GM12878 (cell line): Measurements from ENCODE around the gene UXS1.

Source experiments
- FOXM1 ChIP-seq: IDR thresholded peaks from 2 replicates; pipeline ENCODE4 v1.6.1; 2012; ENCODE audit warnings: low read depth, mild to moderate bottlenecking, inconsistent platforms, low read length, moderate library complexity
- MYC ChIP-seq: IDR thresholded peaks from 2 replicates; pipeline ENCODE4 v1.6.1; 2011; ENCODE audit warnings: mild to moderate bottlenecking, low read length, moderate library complexity, inconsistent platforms; ENCODE audit not compliant: insufficient read depth, insufficient replicate concordance, insufficient read length, severe bottlenecking
- SPI1 ChIP-seq: IDR thresholded peaks from 2 replicates; pipeline ENCODE4 v1.6.1; 2011; ENCODE audit warnings: low read depth, mild to moderate bottlenecking, low read length, moderate library complexity, borderline replicate concordance; ENCODE audit not compliant: insufficient read depth
- SUZ12 ChIP-seq: fragments of 200-600 bp; sonication (generic); IDR thresholded peaks from one replicate; pipeline ENCODE4 v1.6.1; 2018; ENCODE audit warnings: antibody characterized with exemption, mild to moderate bottlenecking; ENCODE audit not compliant: unreplicated experiment
- TF ChIP-seq, protein P1 (sequence below), 3 experiments: IDR thresholded peaks in 2 of 3; conservative IDR thresholded peaks in 1 of 3; 2 replicates each; pipeline ENCODE4 v1.5.1; 2011; ENCODE audit warnings: low read depth in 3 of 3, low read length in 3 of 3, mild to moderate bottlenecking in 3 of 3, control low read depth in 2 of 3, moderate library complexity in 2 of 3, inconsistent platforms in 1 of 3, mixed read lengths in 1 of 3; ENCODE audit not compliant: control insufficient read depth in 2 of 3, insufficient read depth in 1 of 3; ENCODE audit errors: extremely low read depth in 1 of 3

DNA sequence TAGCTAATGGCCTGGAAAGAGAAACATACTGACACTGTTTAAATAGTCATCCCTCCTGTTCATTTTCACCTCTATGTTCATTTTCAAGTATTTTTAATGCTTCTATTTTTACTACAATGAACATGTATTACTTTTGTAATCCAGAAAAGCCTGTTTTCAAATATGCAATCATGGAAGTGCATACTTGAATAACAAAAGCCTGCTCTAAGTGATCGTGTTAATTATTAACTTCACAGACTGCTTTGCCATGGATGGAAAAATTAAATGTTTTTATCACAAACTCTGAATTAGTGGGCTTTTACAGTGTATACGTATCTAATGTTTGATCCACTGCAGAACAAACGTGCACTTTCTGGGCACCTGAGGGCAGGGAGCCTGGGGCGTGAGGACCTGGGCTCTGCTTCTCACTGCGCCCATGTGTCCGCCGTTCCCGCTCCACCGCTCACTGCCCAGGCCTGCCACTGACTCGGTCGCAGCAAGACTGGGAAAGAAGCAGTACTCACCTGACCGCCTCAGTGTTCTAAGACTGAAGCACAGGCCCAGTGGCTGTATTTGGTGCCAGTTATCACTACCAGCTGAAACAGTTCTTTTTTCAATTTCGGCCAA, 80.6 kb downstream of the UXS1 start:
- TF ChIP-seq, protein P1, sequence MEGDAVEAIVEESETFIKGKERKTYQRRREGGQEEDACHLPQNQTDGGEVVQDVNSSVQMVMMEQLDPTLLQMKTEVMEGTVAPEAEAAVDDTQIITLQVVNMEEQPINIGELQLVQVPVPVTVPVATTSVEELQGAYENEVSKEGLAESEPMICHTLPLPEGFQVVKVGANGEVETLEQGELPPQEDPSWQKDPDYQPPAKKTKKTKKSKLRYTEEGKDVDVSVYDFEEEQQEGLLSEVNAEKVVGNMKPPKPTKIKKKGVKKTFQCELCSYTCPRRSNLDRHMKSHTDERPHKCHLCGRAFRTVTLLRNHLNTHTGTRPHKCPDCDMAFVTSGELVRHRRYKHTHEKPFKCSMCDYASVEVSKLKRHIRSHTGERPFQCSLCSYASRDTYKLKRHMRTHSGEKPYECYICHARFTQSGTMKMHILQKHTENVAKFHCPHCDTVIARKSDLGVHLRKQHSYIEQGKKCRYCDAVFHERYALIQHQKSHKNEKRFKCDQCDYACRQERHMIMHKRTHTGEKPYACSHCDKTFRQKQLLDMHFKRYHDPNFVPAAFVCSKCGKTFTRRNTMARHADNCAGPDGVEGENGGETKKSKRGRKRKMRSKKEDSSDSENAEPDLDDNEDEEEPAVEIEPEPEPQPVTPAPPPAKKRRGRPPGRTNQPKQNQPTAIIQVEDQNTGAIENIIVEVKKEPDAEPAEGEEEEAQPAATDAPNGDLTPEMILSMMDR (IDR thresholded peaks at IDR 0.05 in 2 of 3, conservative IDR thresholded peaks at IDR 0.05 in 1 of 3; ENCODE audit: control insufficient read depth in 2 of 3, extremely low read depth in 1 of 3, insufficient read depth in 1 of 3, low read depth in 3 of 3, low read length in 3 of 3): no peak
- no peak for TF ChIP-seq SPI1
- TF ChIP-seq MYC: no peak
- no peak for TF ChIP-seq FOXM1
- no peak for TF ChIP-seq SUZ12
